Measurements from ENCODE around the gene TTC13. TPM values are rescaled to one million over a fixed set of nuclear protein-coding genes. Genes with fewer than 3 reads are reported as not detected.

The TTC13 gene
- total RNA-seq, 4 donors from 2014 or later = 7.4 to 47.0 (median 14.9) TPM

DNA sequence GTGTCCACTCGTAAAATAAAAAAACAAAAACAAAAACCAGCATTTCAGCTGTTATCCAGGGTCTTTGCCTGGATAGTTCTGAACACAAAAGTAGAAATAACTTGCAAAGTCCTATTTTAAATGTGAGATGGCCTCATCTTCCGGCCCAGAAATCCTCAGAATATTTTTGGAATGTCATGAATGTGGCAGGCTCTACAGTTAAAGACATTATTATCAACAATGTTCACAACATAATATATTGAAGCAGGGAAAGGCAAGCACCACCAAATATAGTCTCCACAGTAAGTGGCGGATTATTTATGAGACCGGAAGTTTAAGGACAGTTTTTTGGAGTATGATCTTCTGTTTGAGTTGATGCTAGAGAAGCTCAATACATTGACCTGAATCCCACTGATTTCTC is 109.2 kb downstream of the TTC13 start:
- ATAC-seq (ENCODE audit: low FRiP score) = no peak

DNA sequence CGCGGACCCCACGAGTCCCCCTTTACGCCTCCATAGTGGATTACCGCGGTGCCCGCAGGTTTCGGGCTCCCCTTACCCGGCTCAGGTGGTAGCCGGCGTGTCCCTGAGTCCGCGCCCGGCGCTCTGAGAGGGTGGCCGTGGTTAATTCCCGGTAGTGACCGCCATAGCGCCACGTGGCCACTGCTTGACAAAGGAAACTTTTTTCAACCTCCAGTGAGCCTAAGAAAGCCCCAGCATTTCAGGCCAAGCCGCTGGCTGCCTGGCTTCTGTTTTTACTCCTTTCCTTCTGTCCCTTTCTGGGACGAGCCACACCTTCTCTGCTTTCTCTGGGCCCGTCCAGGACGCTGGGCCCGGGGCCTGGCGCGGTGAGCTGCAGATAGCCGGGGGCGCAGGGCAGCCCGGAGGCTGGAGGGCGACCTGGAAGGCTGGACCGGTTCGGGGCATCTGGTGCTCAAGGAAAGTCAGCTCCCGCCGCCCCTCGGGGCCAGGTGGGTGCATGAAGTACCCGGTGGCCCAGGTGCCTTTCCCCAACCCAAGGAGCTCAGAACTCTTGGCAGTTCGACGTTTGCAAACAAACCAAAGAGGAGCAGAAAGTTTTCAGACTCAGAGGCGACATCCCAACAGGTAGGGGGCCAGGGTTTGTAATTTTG is 109.8 kb downstream of the TTC13 start:
- ATAC-seq (ENCODE audit: low FRiP score) (peak; percentile 37), DNase-seq (ENCODE audit: low spot score) (no peak)
- TF ChIP-seq, protein P1, sequence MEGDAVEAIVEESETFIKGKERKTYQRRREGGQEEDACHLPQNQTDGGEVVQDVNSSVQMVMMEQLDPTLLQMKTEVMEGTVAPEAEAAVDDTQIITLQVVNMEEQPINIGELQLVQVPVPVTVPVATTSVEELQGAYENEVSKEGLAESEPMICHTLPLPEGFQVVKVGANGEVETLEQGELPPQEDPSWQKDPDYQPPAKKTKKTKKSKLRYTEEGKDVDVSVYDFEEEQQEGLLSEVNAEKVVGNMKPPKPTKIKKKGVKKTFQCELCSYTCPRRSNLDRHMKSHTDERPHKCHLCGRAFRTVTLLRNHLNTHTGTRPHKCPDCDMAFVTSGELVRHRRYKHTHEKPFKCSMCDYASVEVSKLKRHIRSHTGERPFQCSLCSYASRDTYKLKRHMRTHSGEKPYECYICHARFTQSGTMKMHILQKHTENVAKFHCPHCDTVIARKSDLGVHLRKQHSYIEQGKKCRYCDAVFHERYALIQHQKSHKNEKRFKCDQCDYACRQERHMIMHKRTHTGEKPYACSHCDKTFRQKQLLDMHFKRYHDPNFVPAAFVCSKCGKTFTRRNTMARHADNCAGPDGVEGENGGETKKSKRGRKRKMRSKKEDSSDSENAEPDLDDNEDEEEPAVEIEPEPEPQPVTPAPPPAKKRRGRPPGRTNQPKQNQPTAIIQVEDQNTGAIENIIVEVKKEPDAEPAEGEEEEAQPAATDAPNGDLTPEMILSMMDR (IDR thresholded peaks at IDR 0.05) = no peak

More for the DNA sequence above, 109.2 kb downstream of the TTC13 start:
- TF ChIP-seq, protein P1 (IDR thresholded peaks at IDR 0.05) = no peak
- DNase-seq (ENCODE audit: low spot score) = no peak

DNA sequence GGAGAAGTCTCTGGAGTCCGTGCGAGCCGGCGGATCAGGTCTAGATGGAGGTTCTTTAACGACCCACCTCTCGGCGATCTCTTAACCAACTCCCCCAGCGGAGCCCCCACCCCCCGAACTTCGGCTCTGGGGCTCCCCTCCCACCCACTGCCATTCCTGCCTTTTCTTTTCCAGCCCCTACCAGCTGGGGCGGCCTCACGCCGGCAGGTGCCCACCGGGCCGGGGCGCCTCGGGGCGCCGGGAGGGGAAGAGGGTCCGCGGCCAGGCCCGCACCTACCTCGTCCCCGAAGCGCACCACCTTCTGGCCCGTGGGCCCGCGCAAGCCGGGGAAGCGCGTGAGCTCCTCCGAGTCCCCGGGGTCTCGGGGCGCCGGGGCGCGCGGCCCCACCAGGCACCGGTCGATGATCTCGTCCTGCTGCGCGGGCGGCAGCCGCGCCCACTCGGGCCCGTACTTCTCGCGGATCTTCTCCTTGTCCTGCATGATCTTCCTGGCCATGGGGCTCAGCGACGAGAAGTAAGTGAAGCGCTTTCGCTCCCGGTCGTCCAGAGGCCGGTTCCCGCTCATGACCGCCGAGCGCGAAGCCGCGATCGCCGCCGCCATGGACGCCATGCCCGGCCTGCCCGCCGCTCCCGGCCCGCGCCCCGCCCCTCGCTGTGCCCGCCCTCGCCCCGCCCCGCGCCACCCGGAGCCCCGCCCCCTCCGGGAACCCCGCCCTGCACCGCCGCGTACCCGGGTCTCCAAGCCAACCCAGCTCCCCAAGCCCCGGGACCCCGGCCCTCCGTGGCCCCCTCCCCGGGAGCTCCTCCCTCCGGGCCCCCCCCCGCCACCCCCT is 110.5 kb downstream of the TTC13 start, which contains the start of gene C1orf198:
TSS of gene C1orf198 (minus strand) at position 619 of the 833 bp plus-strand sequence. CDS start at position 610, 9 bp downstream.
- ATAC-seq (ENCODE audit: low FRiP score) (peak; percentile 87), DNase-seq (ENCODE audit: low spot score) (peak; percentile 51)
- TF ChIP-seq, protein P1 (IDR thresholded peaks at IDR 0.05) = no peak

DNA sequence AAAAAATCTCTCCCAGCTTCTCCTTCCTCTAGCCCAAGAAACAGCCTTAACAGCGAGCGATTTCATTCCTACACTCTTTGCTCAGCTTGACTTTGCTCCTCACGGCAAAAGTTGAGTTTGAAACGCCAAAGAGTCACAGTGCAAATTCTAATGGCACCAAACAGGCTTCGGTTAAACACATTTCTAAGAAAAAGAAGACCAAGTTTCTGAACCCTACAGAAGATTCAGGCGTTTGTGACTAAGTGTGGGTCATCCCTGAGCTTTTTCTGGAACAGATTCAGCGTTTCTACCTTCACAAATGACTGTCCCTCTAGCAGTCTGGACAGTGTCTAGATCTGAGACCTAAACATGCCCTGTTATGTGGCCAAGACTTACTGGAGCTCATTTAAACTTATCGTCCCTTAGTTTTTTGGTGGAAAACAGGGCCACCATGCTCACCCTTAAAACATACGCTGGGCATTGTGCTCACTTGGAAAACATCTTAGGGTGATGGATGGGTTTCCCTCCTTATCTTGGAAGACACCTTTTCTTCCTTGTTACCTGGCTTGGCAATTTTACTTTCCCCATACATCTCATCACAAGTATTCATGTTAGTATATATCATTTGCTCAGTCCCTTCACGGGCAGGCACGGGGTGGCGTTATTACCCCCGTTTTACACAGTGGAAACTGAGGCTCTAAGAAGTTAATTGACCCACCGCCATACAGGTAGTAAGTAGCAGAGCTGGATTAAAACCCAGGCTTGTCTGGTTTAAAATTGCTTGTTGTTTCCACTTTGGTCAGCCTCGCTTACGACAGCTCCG is 111.4 kb downstream of the TTC13 start:
- DNase-seq (ENCODE audit: low spot score) (no peak), ATAC-seq (ENCODE audit: low FRiP score) (no peak)
- TF ChIP-seq, protein P1 (IDR thresholded peaks at IDR 0.05) = no peak

DNA sequence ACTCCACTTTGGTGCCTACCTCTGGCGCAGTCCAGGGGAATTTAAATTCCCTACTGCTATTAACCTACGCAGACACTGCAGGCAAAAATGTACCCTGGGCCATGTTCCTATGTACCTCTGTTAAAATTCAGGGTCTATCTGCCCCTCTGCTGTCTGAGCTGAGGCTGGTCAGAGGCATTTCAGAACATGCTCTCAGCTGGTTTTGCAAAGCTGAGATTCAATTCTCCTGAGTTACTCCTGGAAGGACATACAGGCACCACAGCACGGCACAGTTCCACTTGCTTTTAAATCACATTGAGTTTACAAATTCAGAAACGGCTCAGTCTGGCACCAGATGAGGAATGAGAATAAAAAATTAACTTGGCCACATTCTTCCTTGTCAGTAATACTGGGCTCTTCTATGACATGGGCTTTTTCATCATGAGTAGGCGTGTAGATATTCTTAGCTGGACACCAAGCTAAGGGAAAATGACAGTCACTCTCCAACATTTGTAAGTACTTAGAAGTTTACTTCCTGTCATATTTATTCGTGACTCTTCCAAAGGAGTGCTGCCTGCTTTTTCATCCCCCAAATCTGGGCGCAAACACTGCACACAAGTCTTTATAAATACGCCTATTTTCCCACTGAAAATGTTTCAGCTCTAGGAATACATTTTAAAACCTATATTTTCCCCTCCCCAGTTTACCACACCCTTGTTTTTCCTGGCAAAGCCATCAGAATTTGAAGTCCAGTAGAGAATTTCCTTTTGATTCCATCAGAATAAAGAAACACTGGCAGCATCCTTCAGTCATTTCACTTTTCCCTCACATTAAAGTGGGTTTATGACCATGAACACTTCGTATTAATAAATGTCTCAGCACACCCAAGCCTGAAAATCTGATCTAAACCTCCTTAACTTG is 112.2 kb downstream of the TTC13 start:
- DNase-seq (ENCODE audit: low spot score) (no peak), ATAC-seq (ENCODE audit: low FRiP score) (no peak)
- TF ChIP-seq, protein P1 (IDR thresholded peaks at IDR 0.05) = no peak
